GM12864 (cell line): ENCODE data around the gene RUNX2.

Source experiments
- DNase-seq: peaks from one replicate; pipeline ENCODE4 v3.0.0-alpha.2; 2011; ENCODE audit warnings: low read depth
- H3K4me3 ChIP-seq: 2 replicates; pipeline ENCODE4 v1.5.1; 2011; ENCODE audit warnings: mild to moderate bottlenecking, low read depth, low read length, control low read depth
- CTCF ChIP-seq: IDR thresholded peaks from 2 replicates; pipeline ENCODE4 v1.5.1; 2011; ENCODE audit warnings: low read depth, mild to moderate bottlenecking, moderate library complexity, low read length, control low read depth, inconsistent platforms; ENCODE audit errors: missing control alignments

Gene RUNX2

GRCh38 chr6:45299096-45299581 lies 29.0 kb upstream of the RUNX2 start:
- no peak for TF ChIP-seq CTCF
- no peak for DNase-seq
- no peak overlapping the region for H3K4me3 ChIP-seq

- DNase-seq = no peak
- no peak overlapping the region for H3K4me3 ChIP-seq
- TF ChIP-seq CTCF = no peak
These were observed 27.4 kb upstream of the RUNX2 start for GRCh38 chr6:45300736-45301135.

- DNase-seq = no peak
- no peak overlapping the region for H3K4me3 ChIP-seq
- no peak for TF ChIP-seq CTCF
These were observed 26.6 kb upstream of the RUNX2 start for GRCh38 chr6:45301348-45302142.

- TF ChIP-seq CTCF = no peak
- no peak overlapping the region for H3K4me3 ChIP-seq
- DNase-seq = no peak
These were observed 25.3 kb upstream of the RUNX2 start for GRCh38 chr6:45302832-45303231.

- no peak overlapping the region for H3K4me3 ChIP-seq
- no peak for DNase-seq
- no peak for TF ChIP-seq CTCF
These were observed 22.6 kb upstream of the RUNX2 start for GRCh38 chr6:45305546-45305945.

- DNase-seq = no peak
- H3K4me3 ChIP-seq = no peak overlapping the region
- TF ChIP-seq CTCF = no peak
These were observed 17.9 kb upstream of the RUNX2 start for GRCh38 chr6:45310118-45310788.
